Esophagus (tissue), 2 donors: Measurements from ENCODE around the gene UCN3. TPM values are rescaled to one million over a fixed set of nuclear protein-coding genes. Genes with fewer than 3 reads are reported as not detected.
"Not testable (repeated sequence)": the region's sequence is repeated elsewhere in the genome, so short reads cannot be mapped to it uniquely, and the experiment has no call there.

Experiments
- H3K27ac ChIP-seq, 2 donors: one replicate each; pipeline ENCODE4 v1.5.1; 2013; ENCODE audit warnings: low read depth in 2 of 2, mild to moderate bottlenecking in 2 of 2, inconsistent platforms in 1 of 2, low read length in 1 of 2, moderate library complexity in 1 of 2
- H3K27me3 ChIP-seq, 2 donors: one replicate each; pipeline ENCODE4 v1.6.1; 2013; ENCODE audit warnings: low read length in 2 of 2, control low read depth in 1 of 2, mild to moderate bottlenecking in 1 of 2; ENCODE audit not compliant: insufficient read depth in 2 of 2, control insufficient read depth in 1 of 2
- H3K36me3 ChIP-seq, 2 donors: one replicate each; pipeline ENCODE4 v1.6.1; 2013; ENCODE audit warnings: low read length in 1 of 2; ENCODE audit not compliant: control insufficient read depth in 2 of 2, insufficient read depth in 2 of 2
- H3K4me1 ChIP-seq, 2 donors: one replicate each; pipeline ENCODE4 v1.6.1; 2013; ENCODE audit warnings: low read length in 1 of 2; ENCODE audit not compliant: control insufficient read depth in 2 of 2, insufficient read depth in 2 of 2
- H3K4me3 ChIP-seq, 2 donors: one replicate each; pipeline ENCODE4 v1.5.1; 2013; ENCODE audit warnings: low read length in 2 of 2, mild to moderate bottlenecking in 2 of 2, low read depth in 1 of 2, moderate library complexity in 1 of 2
- H3K9me3 ChIP-seq, 2 donors: one replicate each; pipeline ENCODE4 v1.6.1; 2013; ENCODE audit warnings: mild to moderate bottlenecking in 2 of 2, low read depth in 1 of 2, low read length in 1 of 2, moderate library complexity in 1 of 2; ENCODE audit not compliant: control insufficient read depth in 2 of 2, insufficient read depth in 1 of 2
- WGBS, 2 donors: extraction: QIAGEN DNeasy Blood & Tissue Kit; methylation state at CpG; one replicate each; pipeline ENCODE4 v1.1.7; 2013; 5-methylcytosine and 5-hydroxymethylcytosine counted together
- polyA plus RNA-seq, 2 donors: library from polyadenylated mRNA; stranded (reverse); fragments of 200-250 nt; gene quantifications; one replicate each; pipeline ENCODE4 v1.2.3, GENCODE V29; 2013
- donor health status: healthy with polysubstance abuse.
- donor health status: Bipolar disorder and iron deficiency.

The UCN3 gene
- polyA plus RNA-seq, 2 donors = not detected

- Histone ChIP-seq H3K9me3 (no peaks in the 10 kb centered on the region), H3K4me1 (no peaks in the 10 kb centered on the region), H3K36me3 (no peaks in the 10 kb centered on the region), H3K27me3 (peaks cover 0 to 2% of the 10 kb centered on the region in 2 donors), H3K4me3 (no peak overlapping the region), H3K27ac (no peak overlapping the region)
Measured at GRCh38 chr10:5362873-5363272, 1.9 kb upstream of the UCN3 start.

GRCh38 chr10:5364374-5364773 is 392 bp upstream of the UCN3 start:
- Histone ChIP-seq H3K4me3 (no peak overlapping the region), H3K36me3 (no peaks in the 10 kb centered on the region), H3K9me3 (no peaks in the 10 kb centered on the region), H3K27me3 (peaks cover 0 to 2% of the 10 kb centered on the region in 2 donors), H3K4me1 (no peaks in the 10 kb centered on the region), H3K27ac (no peak overlapping the region)
- WGBS, 2 donors = 76 to 87% methylated on average over 11 of the region's 11 CpGs

- Histone ChIP-seq H3K4me1 (no peaks in the 10 kb centered on the region), H3K27ac (no peak overlapping the region), H3K9me3 (no peaks in the 10 kb centered on the region), H3K4me3 (no peak overlapping the region), H3K36me3 (no peaks in the 10 kb centered on the region), H3K27me3 (no peaks in the 10 kb centered on the region)
- WGBS, 2 donors = 37 to 42% methylated on average over 5 of the region's 5 CpGs
Measured at GRCh38 chr10:5365928-5366327, 1.2 kb downstream of the UCN3 start.

- Histone ChIP-seq H3K4me3 (no peak overlapping the region), H3K4me1 (no peaks in the 10 kb centered on the region), H3K27ac (no peak overlapping the region), H3K36me3 (no peaks in the 10 kb centered on the region), H3K9me3 (no peaks in the 10 kb centered on the region), H3K27me3 (no peaks in the 10 kb centered on the region)
- 64 to 69% methylated on average over 16 of the region's 16 CpGs for WGBS, 2 donors
Measured at GRCh38 chr10:5369362-5370158, 4.8 kb downstream of the UCN3 start.

GRCh38 chr10:5370493-5371352 is 6.0 kb downstream of the UCN3 start:
- WGBS, 2 donors = 74 to 92% methylated on average over 28 of the region's 28 CpGs

GRCh38 chr10:5373307-5373706 is 8.5 kb downstream of the UCN3 start:
- WGBS, 2 donors = 83% methylated on average over 4 of the region's 4 CpGs

More at GRCh38 chr10:5370493-5371352, 6.0 kb downstream of the UCN3 start:
- H3K27ac ChIP-seq = no peak overlapping the region
- H3K36me3 ChIP-seq = no peaks in the 10 kb centered on the region
- no peaks in the 10 kb centered on the region for H3K27me3 ChIP-seq
- no peak overlapping the region for H3K4me3 ChIP-seq
- no peaks in the 10 kb centered on the region for H3K9me3 ChIP-seq
- H3K4me1 ChIP-seq = no peaks in the 10 kb centered on the region

GRCh38 chr10:5373891-5374611 is 9.3 kb downstream of the UCN3 start:
- Histone ChIP-seq H3K4me3 (no peak overlapping the region), H3K4me1 (no peaks in the 10 kb centered on the region), H3K27me3 (no peaks in the 10 kb centered on the region), H3K27ac (no peak overlapping the region), H3K9me3 (no peaks in the 10 kb centered on the region), H3K36me3 (no peaks in the 10 kb centered on the region)
- 86 to 88% methylated on average over 18 to 20 of the region's 22 CpGs for WGBS, 2 donors

More at GRCh38 chr10:5373307-5373706, 8.5 kb downstream of the UCN3 start:
- Histone ChIP-seq H3K27ac (no peak overlapping the region), H3K36me3 (no peaks in the 10 kb centered on the region), H3K4me3 (no peak overlapping the region), H3K9me3 (no peaks in the 10 kb centered on the region), H3K4me1 (no peaks in the 10 kb centered on the region), H3K27me3 (no peaks in the 10 kb centered on the region)

- WGBS, 2 donors = 64 to 68% methylated on average over 4 of the region's 4 CpGs
- Histone ChIP-seq H3K36me3 (no peaks in the 10 kb centered on the region), H3K27me3 (no peaks in the 10 kb centered on the region), H3K9me3 (no peaks in the 10 kb centered on the region), H3K27ac (no peak overlapping the region), H3K4me3 (no peak overlapping the region), H3K4me1 (no peaks in the 10 kb centered on the region)
Measured at GRCh38 chr10:5376450-5376849, 11.7 kb downstream of the UCN3 start.

- not testable (repeated sequence) for H3K36me3 ChIP-seq, H3K27ac ChIP-seq, H3K4me3 ChIP-seq, H3K4me1 ChIP-seq, H3K9me3 ChIP-seq, H3K27me3 ChIP-seq
- 95% methylated on average over 5 of the region's 5 CpGs for WGBS, 2 donors
Measured at GRCh38 chr10:5379202-5379601, 14.4 kb downstream of the UCN3 start.
